HG03196 (cell line): ENCODE data around the gene SCYL3.
"Not testable (repeated sequence)": the region's sequence is repeated elsewhere in the genome, so short reads cannot be mapped to it uniquely, and the experiment has no call there.

Experiments used
- ATAC-seq: cut with Tn5 transposase; IDR thresholded peaks from one replicate; pipeline ENCODE4 v1.9.1; 2021; ENCODE audit not compliant: unreplicated experiment

The SCYL3 gene

GRCh38 chr1:169893645-169894423 is at the start of gene SCYL3:
TSS of gene SCYL3 (minus strand) at chr1:169893896. CDS start at chr1:169888840, 5,056 bp downstream.
- ATAC-seq: peak; percentile 86

- no peak for ATAC-seq
Measured at GRCh38 chr1:169941982-169942830, 48.5 kb upstream of the SCYL3 start.

GRCh38 chr1:169933984-169934725 is 40.5 kb upstream of the SCYL3 start:
- no peak for ATAC-seq

GRCh38 chr1:169931795-169932231 is 38.1 kb upstream of the SCYL3 start:
- ATAC-seq: no peak

GRCh38 chr1:169929210-169929526 is 35.5 kb upstream of the SCYL3 start:
- ATAC-seq: no peak

GRCh38 chr1:169928438-169929209 is 34.9 kb upstream of the SCYL3 start:
- peak; percentile 65 for ATAC-seq

GRCh38 chr1:169925505-169926482 is 32.1 kb upstream of the SCYL3 start:
- no peak for ATAC-seq

GRCh38 chr1:169924829-169925228 is 31.1 kb upstream of the SCYL3 start:
- no peak for ATAC-seq

GRCh38 chr1:169924063-169924462 is 30.4 kb upstream of the SCYL3 start:
- no peak for ATAC-seq

GRCh38 chr1:169921080-169921479 is 27.4 kb upstream of the SCYL3 start:
- ATAC-seq: no peak

- ATAC-seq: no peak
Measured at GRCh38 chr1:169918927-169919326, 25.2 kb upstream of the SCYL3 start.

GRCh38 chr1:169918220-169918619 is 24.5 kb upstream of the SCYL3 start:
- ATAC-seq: not testable (repeated sequence)

GRCh38 chr1:169915150-169915549 is 21.5 kb upstream of the SCYL3 start:
- no peak for ATAC-seq

GRCh38 chr1:169914531-169914930 is 20.8 kb upstream of the SCYL3 start:
- ATAC-seq: no peak

GRCh38 chr1:169909499-169909898 is 15.8 kb upstream of the SCYL3 start:
- ATAC-seq: no peak

GRCh38 chr1:169906938-169907337 is 13.2 kb upstream of the SCYL3 start:
- no peak for ATAC-seq

GRCh38 chr1:169904834-169905233 is 11.1 kb upstream of the SCYL3 start:
- ATAC-seq: no peak

GRCh38 chr1:169902751-169903150 is 9.1 kb upstream of the SCYL3 start:
- no peak for ATAC-seq

- no peak for ATAC-seq
Measured at GRCh38 chr1:169901115-169901514, 7.4 kb upstream of the SCYL3 start.

- ATAC-seq: no peak
Measured at GRCh38 chr1:169900571-169900970, 6.9 kb upstream of the SCYL3 start.
